H1 (cell line): ENCODE results near the gene MAPK1. TPM values are rescaled to one million over a fixed set of nuclear protein-coding genes. Genes with fewer than 3 reads are reported as not detected.
A peak's percentile ranks its signal among the peaks of the same experiment; 100 is the strongest.

ENCODE experiments used
- CTCF ChIA-PET: fragments of 300-600 bp; sonication (Branson Sonifier 250); formaldehyde crosslinking; loops from one replicate; lab custom pipeline; 2021; ENCODE audit not compliant: partially characterized antibody; lab: Charles Lee
- POLR2A ChIA-PET: fragments of 300-600 bp; sonication (Branson Sonifier 250); formaldehyde crosslinking; loops from one replicate; lab custom pipeline; 2021; ENCODE audit warnings: inconsistent platforms; ENCODE audit not compliant: partially characterized antibody; lab: Charles Lee
- DNase-seq, 2 experiments: peaks; one replicate each; pipeline versions ENCODE4 v3.0.0 to v3.0.0-alpha.2; 2010 to 2022; ENCODE audit warnings: low spot score in 2 of 2, low read depth in 1 of 2, mixed read lengths in 1 of 2
- FAIRE-seq: peaks from 2 replicates; lab custom pipeline; 2011; peaks lifted over from hg19 to GRCh38; lab: Jason Lieb, UNC
- H2AFZ ChIP-seq: 2 replicates; pipeline ENCODE4 v1.8.1; 2012; ENCODE audit warnings: low read length, inconsistent platforms
- H2AK5ac ChIP-seq: 2 replicates; pipeline ENCODE4 v1.6.1; 2013; ENCODE audit warnings: low read depth, low read length
- H2BK120ac ChIP-seq: replicated peaks from 2 replicates; pipeline ENCODE3; 2013; ENCODE audit warnings: low read depth, low read length, inconsistent platforms
- H2BK12ac ChIP-seq: 2 replicates; pipeline ENCODE4 v1.6.1; 2013; ENCODE audit warnings: low read depth, low read length
- H2BK15ac ChIP-seq: 2 replicates; pipeline ENCODE4 v1.6.1; 2013; ENCODE audit warnings: low read length
- H2BK20ac ChIP-seq: 2 replicates; pipeline ENCODE4 v1.6.1; 2013; ENCODE audit warnings: low read length
- H2BK5ac ChIP-seq: 2 replicates; pipeline ENCODE4 v1.6.1; 2013; ENCODE audit warnings: low read depth, low read length
- H3K14ac ChIP-seq: 2 replicates; pipeline ENCODE4 v1.6.1; 2013; ENCODE audit warnings: inconsistent platforms; ENCODE audit not compliant: insufficient read length
- H3K18ac ChIP-seq: 2 replicates; pipeline ENCODE4 v1.6.1; 2013; ENCODE audit warnings: low read length; ENCODE audit errors: extremely low read depth
- H3K23ac ChIP-seq: 2 replicates; pipeline ENCODE4 v1.6.1; 2013; ENCODE audit warnings: inconsistent platforms; ENCODE audit not compliant: insufficient read length
- H3K23me2 ChIP-seq: 2 replicates; pipeline ENCODE4 v1.6.1; 2013; ENCODE audit warnings: low read depth, low read length
- H3K27ac ChIP-seq: 2 replicates; pipeline ENCODE4 v1.6.1; 2011; ENCODE audit warnings: low read depth, low read length, inconsistent platforms
- H3K27me3 ChIP-seq, 4 experiments: replicated peaks in 1 of 4; 1 replicate in 1 of 4; 2 replicates in 3 of 4; pipeline versions ENCODE4 v1.6.1 to v1.8.1; 2011 to 2013; ENCODE audit warnings: low read length in 3 of 4, mild to moderate bottlenecking in 3 of 4, inconsistent platforms in 2 of 4, mixed read lengths in 2 of 4, moderate library complexity in 1 of 4; ENCODE audit not compliant: control insufficient read depth in 3 of 4, insufficient read depth in 3 of 4; ENCODE audit errors: extremely low read depth in 1 of 4
- H3K36me3 ChIP-seq, 4 experiments: 2 replicates each; pipeline versions ENCODE4 v1.6.1 to v1.8.1; 2011 to 2013; ENCODE audit warnings: mild to moderate bottlenecking in 4 of 4, low read length in 3 of 4, moderate library complexity in 2 of 4, control low read depth in 1 of 4, inconsistent platforms in 1 of 4; ENCODE audit not compliant: insufficient read depth in 4 of 4, control insufficient read depth in 2 of 4
- H3K4ac ChIP-seq: replicated peaks from 2 replicates; pipeline ENCODE3; 2013; ENCODE audit warnings: low read length, low read depth, mixed read lengths, inconsistent platforms; ENCODE audit not compliant: insufficient read length
- H3K4me1 ChIP-seq, 4 experiments: replicated peaks in 1 of 4; 1 replicate in 1 of 4; 2 replicates in 3 of 4; pipeline versions ENCODE4 v1.6.1 to v1.8.1; 2011 to 2013; ENCODE audit warnings: low read length in 3 of 4, inconsistent platforms in 2 of 4, mixed read lengths in 1 of 4; ENCODE audit not compliant: insufficient read depth in 4 of 4, control insufficient read depth in 3 of 4
- H3K4me2 ChIP-seq, 2 experiments: 2 replicates each; pipeline versions ENCODE4 v1.6.1 to v1.8.1; 2011 to 2013; ENCODE audit warnings: low read depth in 2 of 2, low read length in 2 of 2, control low read depth in 1 of 2, inconsistent platforms in 1 of 2, mild to moderate bottlenecking in 1 of 2; ENCODE audit not compliant: insufficient read depth in 1 of 2
- H3K4me3 ChIP-seq, 4 experiments: fragments of 200-600, 300-600 bp in 1 of 4; sonication (generic), shearing (Covaris generic), sonication (Bioruptor Twin) in 1 of 4; 2 replicates each; pipeline versions ENCODE4 v1.5.1 to v1.8.1; 2011 to 2016; ENCODE audit warnings: low read length in 4 of 4, low read depth in 3 of 4, control low read depth in 2 of 4, inconsistent platforms in 2 of 4, mild to moderate bottlenecking in 2 of 4, mixed read lengths in 1 of 4, moderate library complexity in 1 of 4; ENCODE audit not compliant: insufficient read depth in 2 of 4; ENCODE audit errors: extremely low read depth in 1 of 4
- H3K56ac ChIP-seq: replicated peaks from 2 replicates; pipeline ENCODE3; 2013; ENCODE audit warnings: low read depth, mild to moderate bottlenecking, mixed read lengths, low read length, inconsistent platforms; ENCODE audit not compliant: insufficient read length
- H3K79me1 ChIP-seq: 2 replicates; pipeline ENCODE4 v1.6.1; 2013; ENCODE audit warnings: low read depth, low read length, control low read depth
- H3K79me2 ChIP-seq, 2 experiments: 2 replicates each; pipeline versions ENCODE4 v1.6.1 to v1.8.1; 2012 to 2013; ENCODE audit warnings: low read length in 2 of 2, mild to moderate bottlenecking in 2 of 2, inconsistent platforms in 1 of 2; ENCODE audit not compliant: insufficient read depth in 2 of 2, control insufficient read depth in 1 of 2
- H3K9ac ChIP-seq, 4 experiments: replicated peaks in 1 of 4; 1 replicate in 1 of 4; 2 replicates in 3 of 4; pipeline versions ENCODE4 v1.6.1 to v1.8.1; 2011 to 2013; ENCODE audit warnings: low read depth in 3 of 4, low read length in 3 of 4, control low read depth in 2 of 4, mild to moderate bottlenecking in 2 of 4, moderate library complexity in 2 of 4, inconsistent platforms in 1 of 4; ENCODE audit errors: extremely low read depth in 1 of 4
- H3K9me3 ChIP-seq, 2 experiments: 2 replicates each; pipeline versions ENCODE4 v1.6.1 to v1.8.1; 2012 to 2013; ENCODE audit warnings: mild to moderate bottlenecking in 2 of 2, moderate library complexity in 2 of 2, control low read depth in 1 of 2, inconsistent platforms in 1 of 2, low read depth in 1 of 2, low read length in 1 of 2, mixed read lengths in 1 of 2; ENCODE audit not compliant: insufficient read depth in 2 of 2
- H4K20me1 ChIP-seq, 2 experiments: replicated peaks in 1 of 2; 2 replicates each; pipeline versions ENCODE3 to v1.8.1; 2011 to 2013; ENCODE audit warnings: inconsistent platforms in 2 of 2, low read length in 2 of 2, mild to moderate bottlenecking in 1 of 2; ENCODE audit not compliant: insufficient read depth in 2 of 2, control insufficient read depth in 1 of 2
- H4K5ac ChIP-seq: 2 replicates; pipeline ENCODE4 v1.6.1; 2013; ENCODE audit warnings: low read length, low read depth, mixed read lengths, inconsistent platforms; ENCODE audit not compliant: insufficient read length
- H4K8ac ChIP-seq: 2 replicates; pipeline ENCODE4 v1.8.0; 2013; ENCODE audit warnings: mild to moderate bottlenecking, moderate library complexity, low read length, inconsistent platforms; ENCODE audit not compliant: insufficient read depth; ENCODE audit errors: extremely low read depth
- H4K91ac ChIP-seq: replicated peaks from 2 replicates; pipeline ENCODE3; 2013; ENCODE audit warnings: low read length, mixed read lengths, inconsistent platforms; ENCODE audit not compliant: insufficient read length
- EP300 ChIP-seq, 2 experiments: IDR thresholded peaks; 1 replicate in 1 of 2; 2 replicates in 1 of 2; pipeline ENCODE4 v1.6.1; 2011 to 2012; ENCODE audit warnings: low read depth in 2 of 2, low read length in 2 of 2, mild to moderate bottlenecking in 2 of 2, borderline replicate concordance in 1 of 2, inconsistent platforms in 1 of 2, moderate library complexity in 1 of 2
- RFX5 ChIP-seq: IDR thresholded peaks from 2 replicates; pipeline ENCODE4 v1.6.1; 2011; ENCODE audit warnings: low read depth, low read length, improper control_type of control experiment, borderline replicate concordance
- SUZ12 ChIP-seq: fragments of 200-600 bp; sonication (generic); IDR thresholded peaks from 2 replicates; pipeline ENCODE4 v1.6.1; 2012; ENCODE audit warnings: mild to moderate bottlenecking, inconsistent platforms, low read length, moderate library complexity, mixed read lengths
- WGBS, 2 experiments: shearing (Covaris generic) in 1 of 2; methylation state at CpG; one replicate each; pipeline versions ENCODE4 v1.1.6 to v1.1.7; 2013 to 2015; ENCODE audit warnings: low lambda C conversion rate in 2 of 2, mixed read lengths in 2 of 2, inconsistent platforms in 1 of 2, low coverage in 1 of 2, missing lambda C conversion rate in 1 of 2; ENCODE audit not compliant: insufficient replicate concordance in 2 of 2, insufficient coverage in 1 of 2, insufficient read length in 1 of 2; ENCODE audit errors: extremely low coverage in 1 of 2, missing lambda C conversion rate in 1 of 2; 5-methylcytosine and 5-hydroxymethylcytosine counted together
- polyA plus RNA-seq, 7 experiments: library from polyadenylated mRNA; depleted of rRNA in 3 of 7; stranded (reverse) in 5 of 7; unstranded in 2 of 7; fragments of >200 nt in 5 of 7; fragments of 200-250 nt in 2 of 7; gene quantifications; 1 replicate in 5 of 7; 2 replicates in 1 of 7; 4 replicates in 1 of 7; pipeline versions ENCODE4 v1.2.1 to v1.2.3, GENCODE V29; 2011 to 2013; ENCODE audit warnings: missing spikeins in 2 of 7, mixed read lengths in 2 of 7
- total RNA-seq: library from RNA; stranded (reverse); fragmentation: NEBNext Ultra II Directional; extraction: Animal tissue kit (Norgen Biotek cat#: 25700); gene quantifications from 2 replicates; pipeline ENCODE4 v1.2.1, GENCODE V29; 2021

Gene MAPK1
- total and polyA plus RNA-seq, 2 of the 8 experiments (the other 6 are each of a cell fraction or from before 2014, with no cell fraction given) = 28.1 to 101 TPM

- Histone ChIP-seq H3K9ac (no peak overlapping the region), H3K9me3 (no peaks in the 10 kb centered on the region), H3K56ac (no peak overlapping the region), H3K4ac (no peak overlapping the region), H2BK15ac (no peak overlapping the region), H4K5ac (no peak overlapping the region), H2BK5ac (no peak overlapping the region), H3K23me2 (no peaks in the 10 kb centered on the region), H3K4me2 (no peak overlapping the region), H3K4me3 (no peak overlapping the region), H4K20me1 (peaks cover 29 to 33% of the 10 kb centered on the region in 2 experiments), H3K14ac (no peak overlapping the region), H4K8ac (no peak overlapping the region), H3K79me1 (peaks cover 17% of the 10 kb centered on the region), H2AK5ac (no peak overlapping the region), H3K18ac (no peak overlapping the region)
- 89% methylated on average over 8 of the region's 8 CpGs; no CpG with 5 or more reads in 1 of the 2 experiments for WGBS, 2 experiments
- POLR2A ChIA-PET = interaction anchor here (0.6 to 1.4 kb wide), 2 partner anchors 45 to 70 kb away, joined by 3 read pairs; no protein-coding TSS in a partner anchor
- FAIRE-seq = no peak
- TF ChIP-seq SUZ12 (no peak), EP300 (IDR thresholded peaks at IDR 0.05; ENCODE audit: borderline replicate concordance in 1 of 2, low read depth in 2 of 2, low read length in 2 of 2) (no peak), RFX5 (peak; percentile 80)
- TF ChIP-seq, all 59 proteins: peak for 1
- H2AFZ ChIP-seq = no peak overlapping the region
- H3K27ac ChIP-seq = no peak overlapping the region
- no peak overlapping the region for H2BK120ac ChIP-seq
- H3K79me2 ChIP-seq = peaks cover 18 to 99% of the 10 kb centered on the region in 2 experiments; a peak in 3 of 4 replicates
- H2BK20ac ChIP-seq = no peak overlapping the region
- no peak overlapping the region for H3K23ac ChIP-seq
- no peaks in the 10 kb centered on the region for H3K36me3 ChIP-seq
- no peak overlapping the region for H4K91ac ChIP-seq
- DNase-seq = no peak
- no peaks in the 10 kb centered on the region for H3K27me3 ChIP-seq
- H2BK12ac ChIP-seq = no peak overlapping the region
- CTCF ChIA-PET = interaction anchor here (0.5 to 1.3 kb wide), 2 partner anchors 18 to 77 kb away, joined by 6 to 7 read pairs; no protein-coding TSS in a partner anchor
- H3K4me1 ChIP-seq = peaks cover 0 to 10% (median 9%) of the 10 kb centered on the region in 4 experiments; a peak in 6 of 7 replicates
Measured at GRCh38 chr22:21856868-21857267, 10.6 kb downstream of the MAPK1 start.
